Mesodermal cell (in vitro differentiated cells): ENCODE data around the gene TMEM203.

ENCODE experiments used
- H3K27ac ChIP-seq: 2 replicates; pipeline ENCODE4 v1.7.0; 2013; ENCODE audit warnings: mild to moderate bottlenecking, low read depth, low read length, moderate library complexity; ENCODE audit not compliant: severe bottlenecking
- H3K36me3 ChIP-seq: 2 replicates; pipeline ENCODE4 v1.7.1; 2013; ENCODE audit warnings: mild to moderate bottlenecking, low read length, moderate library complexity; ENCODE audit not compliant: control insufficient read depth, insufficient read depth
- H3K4me1 ChIP-seq: one replicate; pipeline ENCODE4 v1.7.1; 2013; ENCODE audit warnings: mild to moderate bottlenecking, low read length; ENCODE audit not compliant: insufficient read depth, control insufficient read depth, poor library complexity, severe bottlenecking
- H3K4me3 ChIP-seq: 2 replicates; pipeline ENCODE4 v1.7.0; 2013; ENCODE audit warnings: low read length, control low read depth, mild to moderate bottlenecking; ENCODE audit not compliant: insufficient read depth, poor library complexity, severe bottlenecking; ENCODE audit errors: extremely low read depth
- H3K9me3 ChIP-seq: 2 replicates; pipeline ENCODE4 v1.7.1; 2013; ENCODE audit warnings: mild to moderate bottlenecking, low read length, moderate library complexity; ENCODE audit not compliant: control insufficient read depth
- WGBS, 2 experiments: methylation state at CpG; one replicate each; pipeline ENCODE4 v1.1.5; 2013; ENCODE audit warnings: missing lambda C conversion rate in 2 of 2; ENCODE audit not compliant: insufficient coverage in 2 of 2; 5-methylcytosine and 5-hydroxymethylcytosine counted together

TMEM203 gene

DNA sequence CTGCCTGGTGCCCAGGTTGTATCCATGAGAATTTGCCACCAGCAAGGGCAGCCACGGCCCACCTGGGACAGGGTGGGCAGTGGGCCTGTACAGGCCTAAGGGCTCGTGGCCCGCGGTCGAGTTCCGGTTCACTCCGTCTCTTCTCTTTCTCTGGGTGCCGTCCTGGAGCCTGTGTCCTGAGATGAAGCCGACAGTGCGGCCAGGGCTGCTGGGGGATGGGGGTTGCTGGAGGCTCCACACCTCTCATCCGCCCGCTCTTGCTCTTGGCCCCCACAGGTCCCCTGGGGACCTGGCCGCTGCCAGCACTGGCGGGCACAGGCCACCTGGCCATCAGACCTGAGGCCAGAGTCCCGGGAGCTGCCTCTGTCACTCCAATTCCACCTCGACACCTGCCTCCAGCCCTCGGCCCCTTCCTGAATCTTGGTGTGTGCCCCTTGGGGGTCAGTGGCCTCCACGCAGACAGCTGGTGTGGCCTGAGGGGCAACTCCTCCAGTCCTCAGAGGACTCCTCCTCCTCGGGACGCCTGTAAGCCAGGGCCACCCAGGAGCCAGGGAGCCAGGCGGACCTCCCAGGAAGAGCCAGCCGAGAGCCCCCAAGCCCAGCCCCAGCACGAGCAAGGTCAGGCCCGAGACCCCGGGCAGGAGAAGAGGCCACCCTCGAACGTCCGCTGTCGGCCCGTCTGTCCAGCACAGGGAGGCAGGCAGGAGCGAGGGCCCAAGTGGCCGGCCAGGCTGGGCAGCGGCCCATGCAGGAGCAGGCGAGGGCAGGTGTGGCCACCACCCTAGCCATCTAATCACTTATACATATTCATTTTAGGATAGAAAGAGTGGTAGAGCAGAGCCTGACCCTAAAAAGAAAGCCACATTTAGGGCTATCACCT, 40.8 kb downstream of the TMEM203 start:
- H3K4me3 ChIP-seq, result no peak overlapping the region
- no peaks in the 10 kb centered on the region for H3K9me3 ChIP-seq
- 73 to 82% methylated on average over 18 to 27 of the region's 34 CpGs for WGBS, 2 experiments
- no peaks in the 10 kb centered on the region for H3K4me1 ChIP-seq
- H3K27ac ChIP-seq, result no peak overlapping the region
- no peaks in the 10 kb centered on the region for H3K36me3 ChIP-seq

DNA sequence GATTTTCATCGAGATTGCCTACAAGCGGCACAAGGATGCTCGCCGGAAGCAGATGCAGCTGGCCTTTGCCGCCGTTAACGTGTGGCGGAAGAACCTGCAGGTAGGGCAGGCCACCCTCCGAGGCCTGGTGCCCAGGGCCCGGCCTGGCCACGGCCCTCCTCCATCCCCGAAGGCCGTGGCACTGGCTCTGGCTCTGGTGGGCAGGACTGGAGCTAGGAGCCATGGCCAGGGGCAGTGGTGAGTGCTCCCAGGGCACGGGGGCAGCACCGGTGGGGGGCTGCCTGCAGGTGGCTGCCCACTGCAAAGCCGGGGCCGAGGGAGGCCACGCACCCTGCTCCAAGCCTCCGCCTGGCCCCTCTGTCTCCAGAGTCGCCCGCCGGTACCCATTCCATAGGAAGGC, 41.6 kb downstream of the TMEM203 start:
- Histone ChIP-seq H3K36me3 (no peaks in the 10 kb centered on the region), H3K27ac (no peak overlapping the region), H3K9me3 (no peaks in the 10 kb centered on the region), H3K4me1 (no peaks in the 10 kb centered on the region), H3K4me3 (no peak overlapping the region)
- WGBS, 2 experiments, result 89 to 91% methylated on average over 22 of the region's 22 CpGs

DNA sequence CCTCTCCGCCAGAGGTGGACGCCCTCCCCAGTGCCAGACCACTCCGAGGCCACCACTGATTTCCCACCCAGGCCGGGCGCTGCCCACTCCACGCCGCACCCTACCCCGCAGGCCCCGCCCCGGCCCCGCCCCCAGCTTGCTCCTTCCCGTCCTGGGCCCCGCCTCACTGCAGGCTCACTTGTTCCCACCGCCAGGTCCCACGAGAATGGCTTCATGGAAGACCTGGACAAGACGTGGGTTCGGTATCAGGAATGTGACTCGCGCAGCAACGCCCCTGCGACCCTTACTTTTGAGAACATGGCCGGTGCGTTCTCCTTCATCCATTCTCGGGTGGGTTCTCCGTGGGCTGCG, 42.1 kb downstream of the TMEM203 start:
- Histone ChIP-seq H3K4me1 (no peaks in the 10 kb centered on the region), H3K36me3 (no peaks in the 10 kb centered on the region), H3K9me3 (no peaks in the 10 kb centered on the region), H3K4me3 (peak overlapping the region; percentile 24), H3K27ac (no peak overlapping the region)
- 39 to 54% methylated on average over 16 to 22 of the region's 26 CpGs for WGBS, 2 experiments

DNA sequence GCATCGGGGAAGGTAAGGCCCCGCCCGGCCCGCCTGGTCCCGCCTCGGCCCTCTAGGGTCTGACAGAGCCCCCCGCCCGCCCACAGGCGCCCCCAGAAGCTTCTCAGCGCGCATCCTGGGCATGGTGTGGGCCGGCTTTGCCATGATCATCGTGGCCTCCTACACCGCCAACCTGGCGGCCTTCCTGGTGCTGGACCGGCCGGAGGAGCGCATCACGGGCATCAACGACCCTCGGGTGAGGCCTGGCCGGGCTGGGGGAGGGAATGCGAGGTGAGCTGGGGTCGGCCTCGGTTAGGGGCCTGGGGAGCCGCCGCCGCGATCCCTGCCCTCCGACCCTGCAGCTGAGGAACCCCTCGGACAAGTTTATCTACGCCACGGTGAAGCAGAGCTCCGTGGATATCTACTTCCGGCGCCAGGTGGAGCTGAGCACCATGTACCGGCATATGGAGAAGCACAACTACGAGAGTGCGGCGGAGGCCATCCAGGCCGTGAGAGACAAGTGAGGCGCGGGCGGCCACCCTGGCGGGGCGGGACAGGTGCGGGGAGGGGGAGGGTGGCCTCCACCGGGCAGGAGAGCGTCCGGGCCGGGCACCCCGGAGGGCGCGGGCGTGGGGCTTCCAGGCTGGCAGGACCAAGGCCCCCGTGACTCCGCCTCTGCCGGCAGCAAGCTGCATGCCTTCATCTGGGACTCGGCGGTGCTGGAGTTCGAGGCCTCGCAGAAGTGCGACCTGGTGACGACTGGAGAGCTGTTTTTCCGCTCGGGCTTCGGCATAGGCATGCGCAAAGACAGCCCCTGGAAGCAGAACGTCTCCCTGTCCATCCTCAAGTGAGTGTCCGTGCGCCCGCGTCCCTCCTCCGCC, 42.7 kb downstream of the TMEM203 start:
- no peaks in the 10 kb centered on the region for H3K36me3 ChIP-seq
- H3K27ac ChIP-seq, result no peak overlapping the region
- no peaks in the 10 kb centered on the region for H3K9me3 ChIP-seq
- no peaks in the 10 kb centered on the region for H3K4me1 ChIP-seq
- H3K4me3 ChIP-seq, result peak overlapping the region; percentile 24
- WGBS, 2 experiments, result 13 to 17% methylated on average over 62 to 64 of the region's 74 CpGs

DNA sequence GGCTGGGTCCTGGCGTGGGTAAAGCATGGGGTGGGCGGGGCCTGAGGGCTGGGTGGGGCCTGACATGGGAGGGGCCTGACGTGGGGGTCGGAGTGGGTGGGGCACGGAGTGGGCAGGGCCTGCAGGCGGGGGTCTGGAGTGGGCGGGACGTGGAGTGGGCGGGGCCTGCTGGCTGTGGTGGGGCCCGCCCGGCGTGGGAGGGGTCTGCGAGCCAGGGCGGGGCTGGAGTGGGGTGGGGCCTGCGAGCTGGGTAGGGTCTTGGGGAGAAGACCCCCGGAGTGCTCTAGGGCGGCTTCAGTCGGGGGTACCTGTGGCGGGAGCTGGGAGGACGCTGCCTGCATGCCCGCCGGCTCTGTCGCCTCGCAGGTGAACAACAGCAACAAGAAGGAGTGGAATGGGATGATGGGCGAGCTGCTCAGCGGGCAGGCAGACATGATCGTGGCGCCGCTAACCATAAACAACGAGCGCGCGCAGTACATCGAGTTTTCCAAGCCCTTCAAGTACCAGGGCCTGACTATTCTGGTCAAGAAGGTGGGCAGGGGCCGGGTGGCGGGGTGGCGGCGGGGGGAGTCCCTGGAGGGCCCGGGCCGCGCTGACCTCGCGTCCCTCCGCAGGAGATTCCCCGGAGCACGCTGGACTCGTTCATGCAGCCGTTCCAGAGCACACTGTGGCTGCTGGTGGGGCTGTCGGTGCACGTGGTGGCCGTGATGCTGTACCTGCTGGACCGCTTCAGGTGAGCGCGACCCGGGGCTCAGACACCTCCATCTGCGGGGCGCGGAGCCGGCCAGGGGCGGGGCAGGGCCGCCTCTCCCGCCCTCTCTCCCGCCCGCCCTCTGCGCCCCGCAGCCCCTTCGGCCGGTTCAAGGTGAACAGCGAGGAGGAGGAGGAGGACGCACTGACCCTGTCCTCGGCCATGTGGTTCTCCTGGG, 43.6 kb downstream of the TMEM203 start:
- no peaks in the 10 kb centered on the region for H3K4me1 ChIP-seq
- no peaks in the 10 kb centered on the region for H3K9me3 ChIP-seq
- no peak overlapping the region for H3K4me3 ChIP-seq
- H3K27ac ChIP-seq, result no peak overlapping the region
- no peaks in the 10 kb centered on the region for H3K36me3 ChIP-seq
- WGBS, 2 experiments, result 24% methylated on average over 38 to 55 of the region's 71 CpGs

DNA sequence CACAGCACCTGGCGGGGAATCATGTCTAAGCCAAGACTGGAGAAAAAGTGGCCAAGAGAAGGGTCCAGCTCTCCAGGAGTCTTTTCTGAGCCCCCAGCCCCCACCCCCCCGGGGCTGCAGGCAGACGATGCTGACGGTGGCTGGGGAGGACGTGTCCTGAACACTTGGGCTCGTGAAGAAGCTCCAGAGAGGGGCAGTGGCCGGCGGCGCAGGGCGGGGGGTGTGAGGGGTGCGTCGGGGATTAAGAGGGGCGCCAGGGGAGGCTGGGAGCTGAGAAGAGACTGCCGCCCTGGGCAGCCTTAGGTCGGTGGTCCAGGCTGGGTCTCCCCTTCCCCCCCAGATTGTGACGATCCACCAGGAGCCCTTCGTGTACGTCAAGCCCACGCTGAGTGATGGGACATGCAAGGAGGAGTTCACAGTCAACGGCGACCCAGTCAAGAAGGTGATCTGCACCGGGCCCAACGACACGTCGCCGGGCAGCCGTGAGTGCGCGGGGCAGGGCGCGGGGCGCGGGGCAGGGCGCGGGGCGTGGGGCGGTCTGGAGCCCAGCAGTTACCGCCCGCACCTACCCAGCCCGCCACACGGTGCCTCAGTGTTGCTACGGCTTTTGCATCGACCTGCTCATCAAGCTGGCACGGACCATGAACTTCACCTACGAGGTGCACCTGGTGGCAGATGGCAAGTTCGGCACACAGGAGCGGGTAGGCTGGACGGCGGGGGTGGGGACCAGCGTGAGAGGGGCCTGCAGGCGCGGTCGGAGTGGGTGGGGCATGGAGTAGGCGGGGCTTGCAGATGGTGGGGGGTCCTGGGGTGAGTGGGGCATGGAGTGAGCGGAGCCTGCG, 44.5 kb downstream of the TMEM203 start:
- Histone ChIP-seq H3K4me1 (no peaks in the 10 kb centered on the region), H3K9me3 (no peaks in the 10 kb centered on the region), H3K36me3 (no peaks in the 10 kb centered on the region), H3K4me3 (no peak overlapping the region), H3K27ac (no peak overlapping the region)
- 58 to 61% methylated on average over 39 to 52 of the region's 56 CpGs for WGBS, 2 experiments

DNA sequence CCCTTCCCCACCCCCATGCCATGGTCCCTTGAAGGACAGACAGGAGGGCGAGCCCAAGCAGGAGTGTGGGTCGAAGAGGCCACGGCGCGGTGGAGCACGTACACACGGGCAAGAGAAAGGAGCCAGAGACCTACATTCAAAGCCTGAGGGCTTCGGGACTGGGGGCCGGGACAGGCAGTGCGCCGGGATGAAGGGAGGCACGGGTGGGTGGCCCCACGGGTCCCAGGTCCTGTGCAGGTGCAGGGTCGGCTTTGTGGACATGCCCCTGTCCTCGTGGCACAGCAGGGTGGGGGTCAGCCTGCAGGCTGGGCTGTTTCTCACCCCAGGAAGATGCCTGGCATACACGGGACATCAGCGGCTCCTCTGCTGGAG, 45.4 kb downstream of the TMEM203 start:
- 69 to 72% methylated on average over 14 to 15 of the region's 17 CpGs for WGBS, 2 experiments
- no peaks in the 10 kb centered on the region for H3K9me3 ChIP-seq
- no peaks in the 10 kb centered on the region for H3K4me1 ChIP-seq
- H3K4me3 ChIP-seq, result no peak overlapping the region
- no peak overlapping the region for H3K27ac ChIP-seq
- H3K36me3 ChIP-seq, result no peaks in the 10 kb centered on the region

DNA sequence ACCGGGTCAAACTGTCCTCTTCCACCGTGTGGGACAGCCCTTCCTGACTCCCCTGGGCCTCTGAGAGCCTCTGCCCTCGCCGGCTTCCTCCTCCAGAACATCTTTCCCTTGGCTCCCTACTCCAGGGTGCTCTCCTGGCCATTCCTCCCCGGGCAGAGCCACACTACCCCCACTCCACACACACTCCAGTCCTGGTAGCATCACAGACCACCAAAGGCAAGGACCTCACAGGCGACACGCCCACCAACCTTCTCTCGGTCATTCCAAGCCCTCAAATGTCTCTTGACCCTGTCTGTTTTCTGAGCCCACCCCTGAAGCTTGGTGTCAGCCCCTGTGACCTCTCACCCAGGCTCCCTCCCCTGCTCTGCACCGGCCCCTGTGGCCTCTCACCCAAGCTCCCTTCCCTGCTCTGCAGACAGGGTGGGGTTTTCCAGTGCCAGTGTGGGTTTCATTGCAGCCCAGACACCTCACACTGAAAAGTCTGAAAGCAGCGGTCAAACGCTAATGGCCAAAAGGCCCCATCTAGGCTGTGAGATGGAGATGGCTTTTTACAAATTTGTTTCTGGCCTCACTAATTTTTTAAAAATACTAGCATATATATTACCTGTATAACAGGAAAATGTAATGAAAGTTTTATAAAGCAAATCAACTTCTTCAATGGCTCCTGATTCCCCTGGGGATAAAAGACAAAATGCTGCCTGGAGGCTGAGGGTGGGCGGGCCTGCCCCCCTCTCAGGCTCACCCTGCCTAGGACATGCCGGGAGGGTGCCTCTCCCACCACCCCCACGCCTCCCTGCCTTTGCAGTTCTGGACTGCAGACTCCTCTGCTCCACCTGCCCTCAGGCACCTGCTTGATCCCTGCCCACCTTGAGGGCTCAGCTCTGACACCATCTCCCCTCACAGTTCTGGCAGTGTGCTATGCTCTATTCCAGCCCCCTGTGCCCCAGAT, 46.1 kb downstream of the TMEM203 start:
- 38 to 46% methylated on average over 9 to 11 of the region's 14 CpGs for WGBS, 2 experiments
- Histone ChIP-seq H3K36me3 (no peaks in the 10 kb centered on the region), H3K27ac (no peak overlapping the region), H3K4me3 (no peak overlapping the region), H3K9me3 (no peaks in the 10 kb centered on the region), H3K4me1 (no peaks in the 10 kb centered on the region)

DNA sequence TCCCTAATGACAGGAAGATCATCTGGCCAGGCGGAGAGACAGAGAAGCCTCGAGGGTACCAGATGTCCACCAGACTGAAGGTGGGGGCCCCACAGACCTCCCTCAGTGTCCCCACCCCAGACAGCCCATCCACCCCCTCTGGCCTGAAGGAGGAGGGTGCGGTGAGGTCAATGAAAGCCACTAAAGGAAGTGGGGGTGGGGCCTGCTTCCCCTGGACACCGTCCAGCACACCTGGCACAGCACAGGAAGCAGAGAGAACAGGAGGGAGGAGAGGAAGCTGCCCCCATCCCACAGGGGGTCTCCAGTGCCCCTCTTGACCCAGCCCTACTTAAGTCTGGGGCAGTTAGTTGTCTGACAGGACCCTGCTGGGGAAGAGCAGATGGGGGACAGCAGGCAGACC, 46.8 kb downstream of the TMEM203 start:
- H3K27ac ChIP-seq, result no peak overlapping the region
- H3K4me1 ChIP-seq, result no peaks in the 10 kb centered on the region
- H3K4me3 ChIP-seq, result no peak overlapping the region
- H3K9me3 ChIP-seq, result no peaks in the 10 kb centered on the region
- 40 to 60% methylated on average over 1 of the region's 4 CpGs for whole genome bisulfite sequencing, 2 experiments
- no peaks in the 10 kb centered on the region for H3K36me3 ChIP-seq
